GM15510 (cell line): ENCODE data around the gene AASDH.

Source experiments
- POLR2A ChIP-seq: IDR thresholded peaks from 3 replicates; pipeline ENCODE4 v1.6.1; 2011; ENCODE audit warnings: borderline replicate concordance; ENCODE audit not compliant: insufficient read length; ENCODE audit errors: extremely low read depth

Gene AASDH

DNA sequence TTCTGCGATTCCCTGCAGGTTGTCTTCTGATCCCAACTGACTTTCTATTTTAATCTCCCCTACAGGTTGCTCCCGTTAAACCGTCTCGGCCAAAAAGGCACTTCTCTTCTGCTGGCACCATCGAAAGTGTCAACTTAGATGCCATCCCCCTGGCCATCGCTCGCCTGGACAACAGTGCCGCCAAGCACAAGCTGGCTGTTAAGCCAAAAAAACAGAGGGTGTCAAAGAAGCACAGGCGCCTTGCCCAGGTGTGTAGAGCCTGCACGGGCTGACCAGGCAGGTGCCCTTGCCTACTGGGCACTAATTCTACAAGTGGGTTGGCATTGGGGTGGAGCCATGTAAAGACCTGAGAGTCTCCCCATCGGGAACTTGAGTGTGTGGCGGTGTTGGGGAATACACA, 74.2 kb downstream of the AASDH start:
- TF ChIP-seq POLR2A, result no peak

GRCh38 chr4:56311299-56311975, 75.9 kb downstream of the AASDH start:
- no peak for TF ChIP-seq POLR2A

- TF ChIP-seq POLR2A, result no peak
These were observed 76.7 kb downstream of the AASDH start for GRCh38 chr4:56310401-56311125.

DNA sequence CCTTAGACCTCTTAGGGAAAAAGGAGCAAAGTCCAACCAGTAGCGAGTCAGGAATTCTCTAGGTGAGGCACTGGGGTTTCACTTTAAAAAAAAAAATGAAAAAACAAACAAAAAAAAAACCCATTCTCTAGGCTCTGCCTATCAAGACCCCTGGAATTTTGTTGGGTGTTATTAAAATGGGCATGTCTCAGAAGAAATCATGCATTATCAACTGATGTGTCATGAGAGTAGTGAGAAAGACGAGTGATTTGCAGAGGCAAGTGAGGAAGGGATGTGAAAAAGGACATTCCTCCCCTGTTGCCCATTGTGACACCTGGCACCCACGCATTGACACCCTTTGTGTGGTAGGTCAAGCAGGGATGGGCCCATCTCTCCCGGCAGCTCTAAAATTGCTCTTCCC, 78.9 kb downstream of the AASDH start:
- no peak for TF ChIP-seq POLR2A

- TF ChIP-seq POLR2A, result no peak
These were observed 79.9 kb downstream of the AASDH start for GRCh38 chr4:56307423-56307822.

GRCh38 chr4:56305390-56305789, 81.9 kb downstream of the AASDH start:
- TF ChIP-seq POLR2A, result no peak

DNA sequence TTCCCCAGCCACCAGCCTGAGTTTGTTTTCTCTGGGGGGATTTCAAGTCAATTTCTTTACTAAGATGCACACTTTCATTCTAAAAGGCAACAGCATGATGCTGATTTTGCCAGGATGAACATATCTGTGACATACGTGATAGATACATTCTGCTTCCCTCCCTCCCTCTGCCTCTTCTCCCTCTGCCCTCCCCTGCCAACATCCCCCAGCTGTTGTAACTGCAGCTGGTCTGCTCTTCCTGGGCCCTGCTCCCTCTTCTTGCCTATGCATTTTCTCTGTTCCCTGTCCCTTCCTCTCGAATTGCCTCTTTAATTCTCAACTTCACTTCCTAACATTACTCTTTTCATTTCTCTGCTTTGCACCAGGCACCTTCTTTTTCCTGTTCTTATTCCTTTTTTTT, 83.4 kb downstream of the AASDH start:
- TF ChIP-seq POLR2A, result no peak

DNA sequence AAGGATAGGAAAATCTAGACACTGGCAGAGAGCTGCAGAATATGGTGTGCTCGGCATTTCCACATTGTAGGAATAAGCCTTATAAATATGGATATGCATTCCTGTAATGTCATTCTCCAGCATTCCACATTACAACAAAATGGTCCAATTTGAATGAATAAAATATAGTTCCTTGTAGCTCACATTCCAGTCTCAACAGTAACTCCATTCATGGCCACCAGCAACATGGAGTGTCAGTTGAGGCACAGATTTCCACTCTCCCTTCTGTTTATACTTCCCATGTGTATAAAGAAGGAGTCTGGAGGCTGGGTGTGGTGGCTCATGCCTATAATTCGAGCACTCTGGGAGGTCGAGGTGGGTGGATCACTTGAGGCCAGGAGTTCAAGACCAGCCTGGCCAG, 84.5 kb downstream of the AASDH start:
- TF ChIP-seq POLR2A, result no peak

DNA sequence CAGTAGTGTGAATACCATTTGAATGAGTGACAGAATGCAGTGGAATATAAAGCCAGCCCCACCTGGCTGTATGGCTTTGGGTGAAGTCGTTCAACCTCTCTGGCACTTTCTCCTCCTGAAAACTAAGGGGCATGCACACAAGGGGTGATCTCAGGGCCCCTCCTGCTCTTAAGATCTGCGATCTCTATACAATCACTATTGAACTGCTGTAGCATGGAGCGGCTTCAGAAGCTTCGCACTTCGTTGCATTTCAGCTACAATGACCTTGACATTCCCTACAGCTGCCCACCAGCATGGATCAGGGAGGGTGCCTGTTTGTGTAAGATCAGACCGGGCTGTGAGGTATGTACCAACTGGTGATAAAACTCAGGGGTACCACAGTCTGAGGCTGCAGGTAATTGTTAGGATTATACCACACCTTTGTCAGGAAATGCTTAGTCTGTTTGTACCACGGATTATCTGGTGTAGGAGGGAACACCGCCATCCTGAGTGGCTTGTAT, 85.2 kb downstream of the AASDH start:
- TF ChIP-seq POLR2A, result no peak

DNA sequence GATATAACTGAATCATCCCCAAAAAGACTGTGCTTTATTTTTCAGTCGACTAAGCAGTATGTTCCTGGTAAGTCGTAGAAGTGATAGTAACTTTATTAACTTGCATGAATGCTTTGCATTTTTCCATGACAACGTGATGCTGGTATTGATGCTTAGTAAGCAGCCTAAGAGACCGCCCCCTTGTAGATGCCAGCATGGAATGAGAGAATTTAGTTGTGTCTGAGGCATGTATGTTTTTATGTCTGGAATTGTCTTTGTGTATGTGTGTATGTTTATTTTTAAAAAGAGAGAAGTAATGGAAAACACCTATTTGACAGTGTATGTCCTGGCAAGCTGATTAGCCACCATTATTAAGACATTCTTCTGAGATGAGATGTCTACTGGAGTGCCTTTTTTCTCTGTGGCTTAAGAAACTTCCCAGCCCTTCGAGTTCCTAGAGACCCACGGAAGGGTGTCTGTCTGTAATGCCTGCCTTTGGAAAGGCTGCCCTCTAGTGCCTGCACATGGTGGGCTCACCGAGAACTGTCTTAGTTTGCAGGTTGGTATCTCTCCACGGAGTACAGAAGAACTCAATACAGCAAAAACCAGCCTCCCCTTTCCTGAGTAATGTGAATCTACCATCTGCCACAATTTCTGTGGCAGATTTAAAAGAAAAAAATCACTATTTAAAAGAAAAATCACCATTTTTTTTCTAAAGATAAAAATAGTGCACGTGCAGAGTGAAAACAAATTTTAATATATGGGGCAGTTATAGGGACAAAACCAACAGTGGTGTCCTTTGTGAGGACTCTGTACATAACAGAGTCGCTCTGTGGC, 85.9 kb downstream of the AASDH start:
- TF ChIP-seq POLR2A, result no peak

GRCh38 chr4:56298236-56298635, 89.1 kb downstream of the AASDH start:
- no peak for TF ChIP-seq POLR2A

GRCh38 chr4:56297776-56298175, 89.5 kb downstream of the AASDH start:
- TF ChIP-seq POLR2A, result no peak

- no peak for TF ChIP-seq POLR2A
These were observed 90.8 kb downstream of the AASDH start for GRCh38 chr4:56296526-56296925.

DNA sequence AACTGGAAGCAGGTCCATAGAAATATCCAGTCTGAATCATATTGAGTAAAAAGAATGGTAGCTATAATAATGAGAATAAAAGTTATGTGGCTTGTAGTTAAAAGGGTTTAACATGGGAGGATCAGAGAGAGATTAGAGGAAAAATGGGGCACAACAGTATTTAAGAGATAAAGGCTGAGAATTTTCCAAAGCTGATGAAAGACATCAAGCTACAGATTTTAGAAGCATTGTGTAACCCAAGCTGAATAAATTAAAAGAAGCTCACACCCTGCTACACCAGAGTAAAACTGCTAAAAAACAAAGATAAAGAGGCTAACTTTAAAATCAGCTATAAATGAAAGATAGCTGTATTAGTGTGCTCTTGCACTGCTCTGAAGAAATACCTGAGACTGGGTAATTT, 94.2 kb downstream of the AASDH start:
- TF ChIP-seq POLR2A, result no peak

GRCh38 chr4:56289934-56290333, 97.4 kb downstream of the AASDH start:
- no peak for TF ChIP-seq POLR2A
